ENCODE measurements around the gene TYW1B.
"Not testable (repeated sequence)": the region's sequence is repeated elsewhere in the genome, so short reads cannot be mapped to it uniquely, and the experiment has no call there.

GRCh38 chr7:72626428-72627011 lies 201.5 kb downstream of the TYW1B start:
- not testable (repeated sequence) for TF ChIP-seq GATA2 (IDR thresholded peaks at IDR 0.05; ENCODE audit: insufficient read depth, insufficient read length, low read depth, low read length); CTCF (IDR thresholded peaks at IDR 0.05; ENCODE audit: extremely low read depth in 1 of 2, insufficient read depth in 1 of 2, low read depth in 1 of 2, low read length in 2 of 2); FOS (IDR thresholded peaks at IDR 0.05; ENCODE audit: borderline replicate concordance, insufficient read depth, low read length); POLR2AphosphoS5 (IDR thresholded peaks at IDR 0.05; ENCODE audit: insufficient read depth, low read depth, low read length); POLR2A (IDR thresholded peaks at IDR 0.05; ENCODE audit: low read depth, low read length)
- TF ChIP-seq, protein P1, sequence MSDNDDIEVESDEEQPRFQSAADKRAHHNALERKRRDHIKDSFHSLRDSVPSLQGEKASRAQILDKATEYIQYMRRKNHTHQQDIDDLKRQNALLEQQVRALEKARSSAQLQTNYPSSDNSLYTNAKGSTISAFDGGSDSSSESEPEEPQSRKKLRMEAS (IDR thresholded peaks at IDR 0.05; ENCODE audit: insufficient read depth, insufficient read length), result not testable (repeated sequence)
